NCI-H774 (cell line): ENCODE measurements around the gene SOX15.

ENCODE experiments used
- DNase-seq: peaks from one replicate; lab custom pipeline; 2025; lab: John Stamatoyannopoulos, UW

SOX15 gene

GRCh38 chr17:7557775-7558543 is 31.9 kb downstream of the SOX15 start:
- DNase-seq, result peak; percentile 56

GRCh38 chr17:7557147-7557764 is 32.6 kb downstream of the SOX15 start:
- DNase-seq, result no peak

- no peak for DNase-seq
These were observed 33.3 kb downstream of the SOX15 start for GRCh38 chr17:7556627-7557026.

- DNase-seq, result no peak
These were observed 34.5 kb downstream of the SOX15 start for GRCh38 chr17:7555320-7555948.

GRCh38 chr17:7553356-7553755 is 36.5 kb downstream of the SOX15 start:
- DNase-seq, result no peak

GRCh38 chr17:7552621-7553051 is 37.3 kb downstream of the SOX15 start:
- no peak for DNase-seq

- no peak for DNase-seq
These were observed 38.5 kb downstream of the SOX15 start for GRCh38 chr17:7551396-7551795.

- no peak for DNase-seq
These were observed 39.5 kb downstream of the SOX15 start for GRCh38 chr17:7550344-7550743.

GRCh38 chr17:7549401-7550055 is 40.4 kb downstream of the SOX15 start:
- DNase-seq, result no peak

GRCh38 chr17:7548585-7549400 is 41.1 kb downstream of the SOX15 start, which contains the start of gene TNFSF12:
TNFSF12 (plus strand) TSS chr17:7549058; CDS start chr17:7549154, 96 bp downstream.
- no peak for DNase-seq

- DNase-seq, result no peak
These were observed 45.0 kb downstream of the SOX15 start for GRCh38 chr17:7544911-7545310.

- DNase-seq, result no peak
These were observed 48.7 kb downstream of the SOX15 start for GRCh38 chr17:7541074-7541621.

- DNase-seq, result no peak
These were observed 50.9 kb downstream of the SOX15 start for GRCh38 chr17:7538891-7539545.
